Progenitor cell of endocrine pancreas (in vitro differentiated cells): ENCODE data around the gene HPN. TPM values are rescaled to one million over a fixed set of nuclear protein-coding genes. Genes with fewer than 3 reads are reported as not detected.

Experiments
- DNase-seq: peaks from one replicate; pipeline ENCODE4 v3.0.0; 2021; ENCODE audit warnings: low spot score; ENCODE audit not compliant: unreplicated experiment
- H3K27ac Mint-ChIP-seq: 2 replicates; pipeline ENCODE4 v1.8.0; 2021; ENCODE audit warnings: mild to moderate bottlenecking, moderate library complexity, mixed read lengths
- H3K27me3 Mint-ChIP-seq: 2 replicates; pipeline ENCODE4 v1.8.0; 2021; ENCODE audit warnings: mixed read lengths
- H3K36me3 Mint-ChIP-seq: 2 replicates; pipeline ENCODE4 v1.8.0; 2022; ENCODE audit warnings: mixed read lengths; ENCODE audit not compliant: insufficient read depth
- H3K4me1 Mint-ChIP-seq: 2 replicates; pipeline ENCODE4 v1.8.0; 2021; ENCODE audit warnings: low read depth, mixed read lengths
- H3K4me3 Mint-ChIP-seq: 2 replicates; pipeline ENCODE4 v1.8.0; 2021; ENCODE audit warnings: low read depth, mild to moderate bottlenecking, moderate library complexity, mixed read lengths
- H3K9me3 Mint-ChIP-seq: 2 replicates; pipeline ENCODE4 v1.8.0; 2021; ENCODE audit warnings: low read depth, mixed read lengths
- total RNA-seq: library from RNA; stranded (reverse); gene quantifications from 2 replicates; pipeline ENCODE4 v1.2.1, GENCODE V29; 2021
- TF ChIP-seq, protein P1 (sequence below): fragments of 200-600 bp; sonication (generic); IDR thresholded peaks from one replicate; pipeline ENCODE4 v1.5.0; 2021; ENCODE audit warnings: antibody characterized with exemption, mild to moderate bottlenecking; ENCODE audit not compliant: unreplicated experiment

The HPN gene
- total RNA-seq, 1 donor from 2014 or later, result 70.5 TPM

DNA sequence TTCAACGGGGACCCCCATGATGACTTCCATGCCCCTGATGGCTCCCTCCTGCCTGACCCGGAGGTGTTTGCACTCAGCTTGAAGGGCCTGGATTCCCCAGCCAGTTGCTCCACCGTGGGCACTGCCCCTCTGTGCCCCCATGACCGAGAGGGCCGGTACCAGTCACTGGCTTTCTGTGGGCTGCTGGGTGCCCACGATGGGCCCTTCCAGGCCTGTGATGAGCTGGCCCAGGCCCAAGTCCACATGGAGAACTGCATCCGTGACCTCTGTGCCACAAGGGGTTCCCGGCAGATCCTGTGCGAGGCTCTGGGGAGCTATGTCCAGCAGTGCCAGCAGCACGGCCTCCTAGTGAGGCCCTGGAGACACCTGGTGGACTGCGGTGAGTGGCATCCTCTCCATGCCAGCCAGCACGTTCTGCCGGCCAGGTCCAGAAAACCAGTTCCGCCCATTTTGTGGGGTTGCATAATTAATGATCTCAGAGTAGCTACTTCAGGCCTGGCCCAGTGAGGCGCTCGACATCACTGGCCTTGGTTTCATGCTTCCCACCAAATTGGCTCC is 39.2 kb downstream of the HPN start:
- DNase-seq, result no peak
- H3K36me3 Mint-ChIP-seq, result no peaks in the 10 kb centered on the region
- H3K27me3 Mint-ChIP-seq, result peaks cover 21% of the 10 kb centered on the region
- no peak overlapping the region for H3K4me3 Mint-ChIP-seq
- TF ChIP-seq, protein P1, sequence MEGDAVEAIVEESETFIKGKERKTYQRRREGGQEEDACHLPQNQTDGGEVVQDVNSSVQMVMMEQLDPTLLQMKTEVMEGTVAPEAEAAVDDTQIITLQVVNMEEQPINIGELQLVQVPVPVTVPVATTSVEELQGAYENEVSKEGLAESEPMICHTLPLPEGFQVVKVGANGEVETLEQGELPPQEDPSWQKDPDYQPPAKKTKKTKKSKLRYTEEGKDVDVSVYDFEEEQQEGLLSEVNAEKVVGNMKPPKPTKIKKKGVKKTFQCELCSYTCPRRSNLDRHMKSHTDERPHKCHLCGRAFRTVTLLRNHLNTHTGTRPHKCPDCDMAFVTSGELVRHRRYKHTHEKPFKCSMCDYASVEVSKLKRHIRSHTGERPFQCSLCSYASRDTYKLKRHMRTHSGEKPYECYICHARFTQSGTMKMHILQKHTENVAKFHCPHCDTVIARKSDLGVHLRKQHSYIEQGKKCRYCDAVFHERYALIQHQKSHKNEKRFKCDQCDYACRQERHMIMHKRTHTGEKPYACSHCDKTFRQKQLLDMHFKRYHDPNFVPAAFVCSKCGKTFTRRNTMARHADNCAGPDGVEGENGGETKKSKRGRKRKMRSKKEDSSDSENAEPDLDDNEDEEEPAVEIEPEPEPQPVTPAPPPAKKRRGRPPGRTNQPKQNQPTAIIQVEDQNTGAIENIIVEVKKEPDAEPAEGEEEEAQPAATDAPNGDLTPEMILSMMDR, result no peak
- no peaks in the 10 kb centered on the region for H3K4me1 Mint-ChIP-seq
- H3K27ac Mint-ChIP-seq, result no peak overlapping the region
- H3K9me3 Mint-ChIP-seq, result no peaks in the 10 kb centered on the region

DNA sequence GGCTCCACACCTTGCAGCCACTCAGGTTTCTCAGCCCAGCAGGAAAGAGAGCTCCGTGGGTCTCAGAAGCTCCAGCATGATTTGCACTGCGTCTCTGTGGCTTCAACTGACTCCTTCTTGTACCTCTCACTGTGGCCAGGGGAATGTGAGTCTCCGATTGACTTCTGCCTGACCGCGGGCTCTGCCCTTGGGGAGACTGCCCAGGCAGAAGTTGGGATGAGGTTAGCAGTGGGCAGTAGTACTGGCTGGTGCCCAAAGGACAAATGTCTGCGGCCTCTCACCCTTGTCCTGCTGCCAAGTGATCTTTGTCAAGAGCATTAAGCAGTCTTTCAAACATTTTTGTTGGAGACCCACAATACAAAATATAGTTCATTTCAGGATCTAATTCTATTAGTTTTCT is 39.7 kb downstream of the HPN start:
- Mint-ChIP-seq H3K4me1 (no peaks in the 10 kb centered on the region), H3K27ac (no peak overlapping the region)

DNA sequence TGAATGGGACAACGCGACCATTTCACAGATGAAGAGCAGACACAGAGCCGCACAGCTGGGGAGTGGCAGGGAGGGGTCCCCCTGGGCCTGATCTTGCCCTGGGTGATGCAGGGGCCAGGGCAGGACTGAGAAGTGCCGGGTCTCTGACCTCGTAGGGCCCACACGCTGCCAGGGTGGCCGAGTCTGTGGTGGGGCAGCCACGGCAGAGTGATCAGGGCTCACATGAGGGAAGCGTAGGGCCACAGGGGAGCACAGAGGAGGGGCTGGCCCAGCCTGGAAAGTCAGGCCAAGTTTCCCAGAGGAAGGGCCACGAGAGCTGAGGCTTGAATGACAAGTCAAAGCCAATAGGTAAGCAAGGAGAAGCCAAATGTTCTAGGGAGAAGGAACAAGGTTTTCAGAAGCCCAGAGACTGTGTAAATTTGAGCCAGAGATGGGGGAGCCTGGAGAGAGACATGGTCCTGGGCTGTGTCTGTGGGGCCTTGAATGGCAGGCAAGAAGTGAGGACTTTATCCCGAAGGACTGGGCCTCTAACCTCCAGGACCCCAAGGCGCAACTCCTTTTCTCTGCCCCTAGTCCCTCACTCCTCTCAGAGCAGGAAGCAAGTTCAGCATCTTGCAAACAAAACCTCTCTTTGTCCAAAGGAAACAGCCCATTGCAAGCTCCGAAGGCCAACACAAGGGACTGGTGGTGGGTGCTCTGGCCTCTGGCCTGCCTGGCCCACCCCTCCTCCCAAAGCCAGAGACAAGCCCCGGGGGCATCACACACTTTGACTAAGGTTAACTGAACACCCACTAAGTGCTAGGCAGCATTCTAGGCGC is 42.4 kb downstream of the HPN start:
- Mint-ChIP-seq H3K4me3 (no peak overlapping the region), H3K27ac (no peak overlapping the region), H3K9me3 (no peaks in the 10 kb centered on the region), H3K4me1 (peaks cover 2% of the 10 kb centered on the region), H3K36me3 (no peaks in the 10 kb centered on the region), H3K27me3 (peaks cover 11% of the 10 kb centered on the region)
- DNase-seq, result no peak
- TF ChIP-seq, protein P1, result no peak

More for the DNA sequence above, 39.7 kb downstream of the HPN start:
- TF ChIP-seq, protein P1, result no peak
- H3K9me3 Mint-ChIP-seq, result no peaks in the 10 kb centered on the region
- H3K27me3 Mint-ChIP-seq, result peaks cover 23% of the 10 kb centered on the region
- H3K36me3 Mint-ChIP-seq, result no peaks in the 10 kb centered on the region
- DNase-seq, result no peak
- no peak overlapping the region for H3K4me3 Mint-ChIP-seq

DNA sequence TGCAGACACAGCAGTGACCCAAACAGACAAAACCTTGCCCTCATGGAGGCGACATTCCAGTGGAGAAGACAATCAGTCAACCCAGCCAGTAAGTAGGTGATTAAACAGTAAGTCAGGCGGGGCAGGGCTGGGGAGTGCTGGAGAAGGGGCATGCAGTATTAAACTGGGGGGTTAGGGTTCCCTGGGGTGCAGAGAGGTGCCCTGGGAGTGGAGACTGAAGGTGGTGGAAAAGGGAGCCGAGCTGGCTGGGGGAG is 42.9 kb downstream of the HPN start:
- Mint-ChIP-seq H3K4me3 (no peak overlapping the region), H3K4me1 (peaks cover 2% of the 10 kb centered on the region), H3K27me3 (peaks cover 6% of the 10 kb centered on the region), H3K9me3 (no peaks in the 10 kb centered on the region), H3K27ac (no peak overlapping the region), H3K36me3 (no peaks in the 10 kb centered on the region)
- no peak for DNase-seq
- TF ChIP-seq, protein P1, result no peak

DNA sequence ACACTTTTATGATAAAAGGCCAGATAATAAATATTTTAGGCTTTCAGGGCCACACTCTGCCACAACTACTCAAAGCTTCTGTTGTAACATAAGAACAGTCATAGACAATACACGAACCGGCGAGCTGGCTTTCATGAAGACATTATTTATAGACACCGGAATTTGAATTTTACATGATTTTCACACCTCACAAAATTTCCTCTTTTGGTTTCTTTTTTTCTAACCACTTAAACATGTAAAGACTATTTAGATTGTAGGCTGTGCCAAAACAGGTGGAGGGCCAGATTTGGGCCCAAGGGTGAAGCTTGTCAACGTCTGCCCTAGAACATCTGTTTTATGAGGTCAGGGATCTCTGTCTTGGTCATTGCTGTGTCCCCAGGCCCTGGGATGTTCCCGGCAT is 44.4 kb downstream of the HPN start:
- Mint-ChIP-seq H3K9me3 (no peaks in the 10 kb centered on the region), H3K4me3 (no peak overlapping the region), H3K4me1 (peaks cover 5% of the 10 kb centered on the region), H3K27ac (no peak overlapping the region), H3K36me3 (no peaks in the 10 kb centered on the region), H3K27me3 (peaks cover 6% of the 10 kb centered on the region)
- no peak for DNase-seq
- TF ChIP-seq, protein P1, result no peak
